Measurements from ENCODE around the gene CRYBG2.

DNA sequence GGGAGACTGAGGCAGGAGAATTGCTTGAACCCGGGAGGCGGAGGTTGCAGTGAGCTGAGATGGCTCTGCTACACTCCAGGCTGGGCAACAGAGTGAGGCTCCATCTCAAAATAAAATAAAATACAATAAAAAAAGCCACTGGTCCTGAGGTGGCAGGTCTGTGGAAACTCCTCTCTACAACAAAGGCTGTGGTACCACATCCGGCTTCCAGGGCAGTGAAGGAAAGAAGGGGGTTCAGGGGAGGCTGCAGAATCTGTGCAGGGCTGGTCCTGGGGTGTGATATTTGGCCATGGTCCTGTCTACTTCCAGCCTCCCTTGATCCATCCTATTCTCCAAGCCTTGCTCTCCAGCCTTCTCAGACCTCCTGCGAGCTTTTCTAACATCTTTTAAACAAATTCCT is 19.4 kb upstream of the CRYBG2 start:
- no peak for TF ChIP-seq CTCF (IDR thresholded peaks at IDR 0.05)
- TF ChIP-seq POLR2A (IDR thresholded peaks at IDR 0.05) = no peak
- TF ChIP-seq POLR2AphosphoS5 (IDR thresholded peaks at IDR 0.05) = no peak
